Measurements from ENCODE around the gene MRPL50. TPM values are rescaled to one million over a fixed set of nuclear protein-coding genes. Genes with fewer than 3 reads are reported as not detected.

Gene MRPL50
- total RNA-seq, 1 experiment from 2014 or later = 19.6 TPM

DNA sequence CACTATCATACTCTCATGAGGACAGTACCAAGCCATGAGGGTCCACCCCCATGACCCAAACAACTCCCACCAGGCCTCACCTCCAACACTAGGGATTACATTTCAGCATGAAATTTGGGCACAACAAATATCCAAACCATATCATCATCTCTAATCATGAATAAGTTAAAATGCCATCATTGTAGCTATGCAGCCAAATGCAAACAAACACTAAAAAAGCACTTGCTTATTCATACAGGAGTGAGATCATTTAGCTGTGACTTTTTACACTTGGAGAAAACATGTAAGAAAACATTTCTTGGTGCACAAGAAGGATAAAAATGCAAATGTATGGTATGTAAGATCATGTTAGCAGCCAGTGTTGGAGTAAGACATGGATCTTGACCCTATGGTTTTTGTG, 37.8 kb downstream of the MRPL50 start:
- DNase-seq (ENCODE audit: low spot score) = no peak
- TF ChIP-seq TEAD1 (CRISPR knock-in tag; IDR thresholded peaks at IDR 0.05) (no peak), SP1 (CRISPR knock-in tag; conservative IDR thresholded peaks at IDR 0.05) (no peak), SMAD3 (CRISPR knock-in tag; IDR thresholded peaks at IDR 0.05; ENCODE audit: borderline replicate concordance) (no peak), RELA (CRISPR knock-in tag; IDR thresholded peaks at IDR 0.05; ENCODE audit: borderline replicate concordance) (no peak), FOXP1 (CRISPR knock-in tag; IDR thresholded peaks at IDR 0.05; ENCODE audit: borderline replicate concordance) (no peak), ZNF232 (CRISPR knock-in tag; IDR thresholded peaks at IDR 0.05) (no peak), KAT7 (CRISPR knock-in tag; IDR thresholded peaks at IDR 0.05; ENCODE audit: borderline replicate concordance) (no peak), NR1H2 (CRISPR knock-in tag; IDR thresholded peaks at IDR 0.05) (no peak), MYBL2 (CRISPR knock-in tag; IDR thresholded peaks at IDR 0.05) (no peak), IRF2 (CRISPR knock-in tag; IDR thresholded peaks at IDR 0.05; ENCODE audit: borderline replicate concordance, low read depth) (no peak), ZNF532 (CRISPR knock-in tag; IDR thresholded peaks at IDR 0.05; ENCODE audit: borderline replicate concordance) (no peak), SOX15 (CRISPR knock-in tag; IDR thresholded peaks at IDR 0.05) (no peak), FOXK1 (CRISPR knock-in tag; IDR thresholded peaks at IDR 0.05) (no peak), ETV6 (CRISPR knock-in tag; IDR thresholded peaks at IDR 0.05) (no peak), RORB (CRISPR knock-in tag; IDR thresholded peaks at IDR 0.05) (no peak), ZNF121 (CRISPR knock-in tag; IDR thresholded peaks at IDR 0.05) (no peak), MXD4 (CRISPR knock-in tag; IDR thresholded peaks at IDR 0.05; ENCODE audit: borderline replicate concordance) (no peak)
- TF ChIP-seq, protein P1, sequence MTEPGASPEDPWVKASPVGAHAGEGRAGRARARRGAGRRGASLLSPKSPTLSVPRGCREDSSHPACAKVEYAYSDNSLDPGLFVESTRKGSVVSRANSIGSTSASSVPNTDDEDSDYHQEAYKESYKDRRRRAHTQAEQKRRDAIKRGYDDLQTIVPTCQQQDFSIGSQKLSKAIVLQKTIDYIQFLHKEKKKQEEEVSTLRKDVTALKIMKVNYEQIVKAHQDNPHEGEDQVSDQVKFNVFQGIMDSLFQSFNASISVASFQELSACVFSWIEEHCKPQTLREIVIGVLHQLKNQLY (CRISPR knock-in tag; IDR thresholded peaks at IDR 0.05) = no peak
- TF ChIP-seq, protein P2, sequence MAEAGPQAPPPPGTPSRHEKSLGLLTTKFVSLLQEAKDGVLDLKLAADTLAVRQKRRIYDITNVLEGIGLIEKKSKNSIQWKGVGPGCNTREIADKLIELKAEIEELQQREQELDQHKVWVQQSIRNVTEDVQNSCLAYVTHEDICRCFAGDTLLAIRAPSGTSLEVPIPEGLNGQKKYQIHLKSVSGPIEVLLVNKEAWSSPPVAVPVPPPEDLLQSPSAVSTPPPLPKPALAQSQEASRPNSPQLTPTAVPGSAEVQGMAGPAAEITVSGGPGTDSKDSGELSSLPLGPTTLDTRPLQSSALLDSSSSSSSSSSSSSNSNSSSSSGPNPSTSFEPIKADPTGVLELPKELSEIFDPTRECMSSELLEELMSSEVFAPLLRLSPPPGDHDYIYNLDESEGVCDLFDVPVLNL (CRISPR knock-in tag; IDR thresholded peaks at IDR 0.05; ENCODE audit: borderline replicate concordance, low read depth) = no peak
- TF ChIP-seq, protein P3, sequence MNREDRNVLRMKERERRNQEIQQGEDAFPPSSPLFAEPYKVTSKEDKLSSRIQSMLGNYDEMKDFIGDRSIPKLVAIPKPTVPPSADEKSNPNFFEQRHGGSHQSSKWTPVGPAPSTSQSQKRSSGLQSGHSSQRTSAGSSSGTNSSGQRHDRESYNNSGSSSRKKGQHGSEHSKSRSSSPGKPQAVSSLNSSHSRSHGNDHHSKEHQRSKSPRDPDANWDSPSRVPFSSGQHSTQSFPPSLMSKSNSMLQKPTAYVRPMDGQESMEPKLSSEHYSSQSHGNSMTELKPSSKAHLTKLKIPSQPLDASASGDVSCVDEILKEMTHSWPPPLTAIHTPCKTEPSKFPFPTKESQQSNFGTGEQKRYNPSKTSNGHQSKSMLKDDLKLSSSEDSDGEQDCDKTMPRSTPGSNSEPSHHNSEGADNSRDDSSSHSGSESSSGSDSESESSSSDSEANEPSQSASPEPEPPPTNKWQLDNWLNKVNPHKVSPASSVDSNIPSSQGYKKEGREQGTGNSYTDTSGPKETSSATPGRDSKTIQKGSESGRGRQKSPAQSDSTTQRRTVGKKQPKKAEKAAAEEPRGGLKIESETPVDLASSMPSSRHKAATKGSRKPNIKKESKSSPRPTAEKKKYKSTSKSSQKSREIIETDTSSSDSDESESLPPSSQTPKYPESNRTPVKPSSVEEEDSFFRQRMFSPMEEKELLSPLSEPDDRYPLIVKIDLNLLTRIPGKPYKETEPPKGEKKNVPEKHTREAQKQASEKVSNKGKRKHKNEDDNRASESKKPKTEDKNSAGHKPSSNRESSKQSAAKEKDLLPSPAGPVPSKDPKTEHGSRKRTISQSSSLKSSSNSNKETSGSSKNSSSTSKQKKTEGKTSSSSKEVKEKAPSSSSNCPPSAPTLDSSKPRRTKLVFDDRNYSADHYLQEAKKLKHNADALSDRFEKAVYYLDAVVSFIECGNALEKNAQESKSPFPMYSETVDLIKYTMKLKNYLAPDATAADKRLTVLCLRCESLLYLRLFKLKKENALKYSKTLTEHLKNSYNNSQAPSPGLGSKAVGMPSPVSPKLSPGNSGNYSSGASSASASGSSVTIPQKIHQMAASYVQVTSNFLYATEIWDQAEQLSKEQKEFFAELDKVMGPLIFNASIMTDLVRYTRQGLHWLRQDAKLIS (CRISPR knock-in tag; IDR thresholded peaks at IDR 0.05; ENCODE audit: borderline replicate concordance) = no peak
- POLR2A ChIA-PET = no interaction called here
- Mint-ChIP-seq H3K4me1 (no peaks in the 10 kb centered on the region), H3K4me3 (no peak overlapping the region), H3K27me3 (ENCODE audit: low read depth) (no peaks in the 10 kb centered on the region), H3K9me3 (peaks cover 8% of the 10 kb centered on the region), H3K36me3 (no peaks in the 10 kb centered on the region; the same call in 1 of the 2 replicates), H3K27ac (no peak overlapping the region)
- CTCF ChIA-PET = no interaction called here
- ATAC-seq = no peak
